ENCODE measurements around the gene SH3PXD2B.
"Not testable (repeated sequence)": the region's sequence is repeated elsewhere in the genome, so short reads cannot be mapped to it uniquely, and the experiment has no call there.

Gene SH3PXD2B

DNA sequence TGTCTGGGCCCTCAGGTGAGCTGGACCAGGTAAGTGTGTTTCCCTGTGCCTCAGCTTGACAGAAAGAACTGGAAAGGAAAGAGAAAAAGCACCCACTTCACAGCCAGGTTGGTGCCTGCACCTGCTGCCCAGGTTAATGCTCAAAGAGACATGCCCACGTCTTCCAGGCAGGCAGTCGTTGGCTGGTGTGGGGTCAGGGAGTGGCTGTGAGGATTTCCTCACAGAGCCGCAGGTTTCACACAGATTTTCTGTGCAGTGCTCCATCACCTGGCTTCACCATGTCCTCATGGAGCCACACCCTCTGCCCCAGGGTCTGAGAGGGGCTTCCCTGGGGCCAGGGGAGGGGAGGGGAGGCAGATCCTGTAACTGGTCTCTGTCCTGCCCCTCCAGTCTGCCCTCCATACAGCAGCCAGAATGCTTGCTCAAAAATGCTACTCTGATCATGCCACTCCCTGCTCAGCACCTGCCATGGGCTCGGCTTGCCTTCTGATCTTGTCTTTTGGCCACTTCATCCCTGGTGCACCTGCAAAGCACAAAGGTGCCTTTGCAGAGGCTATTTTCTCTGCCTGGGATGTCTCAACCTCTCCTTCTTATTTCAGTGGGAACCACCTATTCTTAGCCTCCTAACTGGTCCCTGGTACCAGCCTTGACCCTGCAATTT, 88.2 kb downstream of the SH3PXD2B start:
- no peak for DNase-seq (ENCODE audit: low read depth)

- no peak for DNase-seq (ENCODE audit: low read depth)
These were observed 89.6 kb downstream of the SH3PXD2B start for GRCh38 chr5:172364773-172365172.

DNA sequence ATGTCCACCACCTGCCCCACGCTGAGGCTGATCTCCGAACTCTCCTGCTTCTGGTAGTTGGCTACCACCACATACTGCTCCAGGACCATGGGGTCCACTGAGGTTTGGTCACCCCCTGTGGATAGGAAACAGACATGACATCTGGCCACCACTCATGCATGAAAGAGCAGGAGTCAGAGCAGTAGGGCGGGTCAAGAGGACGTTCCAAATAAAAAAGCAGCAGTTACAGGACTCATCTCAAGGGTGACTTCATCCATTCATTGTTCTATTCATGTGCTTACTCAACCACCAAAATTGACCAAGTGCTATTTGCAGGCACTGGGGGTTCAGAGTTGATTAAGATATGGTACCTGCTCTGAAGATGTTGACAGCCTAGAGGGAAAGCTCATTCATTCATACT, 91.6 kb downstream of the SH3PXD2B start:
- DNase-seq (ENCODE audit: low read depth) = no peak

- DNase-seq (ENCODE audit: low read depth) = peak; percentile 98
These were observed 92.6 kb downstream of the SH3PXD2B start for GRCh38 chr5:172361566-172362238.

- no peak for DNase-seq (ENCODE audit: low read depth)
These were observed 96.0 kb downstream of the SH3PXD2B start for GRCh38 chr5:172358345-172358744.

- DNase-seq (ENCODE audit: low read depth) = no peak
These were observed 97.8 kb downstream of the SH3PXD2B start for GRCh38 chr5:172356527-172356926.

GRCh38 chr5:172356047-172356446, 98.3 kb downstream of the SH3PXD2B start:
- DNase-seq (ENCODE audit: low read depth) = no peak

GRCh38 chr5:172353846-172354245, 100.5 kb downstream of the SH3PXD2B start:
- DNase-seq (ENCODE audit: low read depth) = no peak

DNA sequence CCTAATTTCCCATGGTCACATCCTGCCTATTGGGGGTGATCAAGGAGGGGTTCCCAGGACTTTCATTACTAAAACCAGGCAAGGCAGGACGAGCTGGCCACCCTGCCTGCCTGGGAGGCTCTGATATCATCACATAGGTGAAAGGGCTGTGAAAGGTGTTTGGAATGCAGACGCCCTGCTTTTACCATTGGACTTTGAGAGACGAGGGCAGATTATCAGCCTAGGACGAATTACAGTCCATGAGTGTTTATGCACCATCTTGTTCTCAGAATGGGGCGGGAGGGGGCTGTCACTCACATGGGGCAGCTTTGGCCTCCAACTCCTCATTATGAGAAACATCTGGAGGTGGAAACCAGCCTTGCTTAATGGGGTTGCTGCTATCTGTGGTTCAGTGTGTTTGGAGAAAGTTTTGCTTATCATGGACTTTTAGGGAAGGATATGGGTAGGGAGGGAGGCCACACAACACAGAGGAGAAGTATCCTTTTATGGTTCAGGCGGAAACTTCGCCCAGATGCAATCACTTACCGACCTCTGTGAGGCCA, 101.0 kb downstream of the SH3PXD2B start:
- DNase-seq (ENCODE audit: low read depth) = no peak

DNA sequence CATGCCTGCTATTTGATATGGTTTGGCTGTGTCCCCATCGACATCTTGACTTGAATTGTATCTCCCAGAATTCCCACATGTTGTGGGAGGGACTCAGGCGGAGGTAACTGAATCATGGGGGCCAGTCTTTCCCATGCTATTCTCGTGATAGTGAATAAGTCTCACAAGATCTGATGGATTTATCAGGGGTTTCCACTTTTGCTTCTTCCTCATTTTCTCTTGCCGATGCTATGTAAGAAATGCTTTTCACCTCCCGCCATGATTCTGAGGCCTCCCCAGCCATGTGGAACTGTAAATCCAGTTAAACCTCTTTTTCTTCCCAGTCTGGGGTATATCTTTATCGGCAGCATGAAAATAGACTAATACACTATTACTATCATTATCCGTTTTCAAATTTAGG, 101.8 kb downstream of the SH3PXD2B start:
- not testable (repeated sequence) for DNase-seq (ENCODE audit: low read depth)

- DNase-seq (ENCODE audit: low read depth) = no peak
These were observed 103.0 kb downstream of the SH3PXD2B start for GRCh38 chr5:172351240-172351778.

DNA sequence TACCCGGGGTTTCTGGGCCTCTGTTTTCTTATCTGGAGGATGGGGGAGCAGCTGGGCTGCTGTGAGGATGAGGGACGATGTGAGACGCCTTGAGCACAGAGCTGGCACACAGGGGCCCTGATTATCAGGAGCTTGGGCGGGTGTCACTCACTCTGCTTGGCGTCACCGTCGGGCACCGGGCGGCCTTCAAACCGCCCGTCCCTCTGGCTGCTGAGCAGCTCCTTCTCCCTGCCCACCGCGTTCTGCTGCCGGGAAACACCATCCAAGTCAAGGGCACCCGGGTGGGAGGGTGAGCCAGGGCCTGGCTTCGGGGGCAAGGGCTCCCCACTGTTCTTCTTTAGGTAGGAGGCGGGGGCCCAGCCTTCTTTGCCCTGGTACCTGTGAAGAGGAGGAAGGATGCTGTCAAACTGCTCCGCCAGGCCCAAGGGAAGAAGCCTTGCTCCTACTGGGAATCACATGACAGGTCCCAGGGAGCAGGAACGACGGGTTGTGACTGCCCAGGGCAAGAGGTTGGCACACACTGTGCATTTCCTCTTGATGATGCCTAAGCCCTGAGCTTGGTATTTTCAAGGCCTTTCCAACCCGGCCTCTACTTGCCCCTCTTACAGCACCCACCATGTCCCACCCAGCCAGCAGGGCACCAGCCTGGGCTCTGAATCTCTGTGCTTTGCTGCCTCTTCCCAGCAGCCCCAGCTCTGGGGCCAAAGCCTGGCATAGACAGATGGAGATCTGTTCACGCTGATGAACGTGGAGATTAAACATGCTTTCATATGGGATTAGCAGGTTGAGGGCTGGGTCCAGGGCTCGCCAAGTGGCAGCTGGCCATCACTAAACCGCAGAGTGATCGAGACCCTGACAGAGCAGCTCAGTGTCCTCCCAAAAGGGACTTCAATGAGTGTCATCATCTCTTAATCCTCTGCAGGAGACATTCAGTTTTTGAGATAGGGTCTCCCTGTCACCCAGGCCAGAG, 103.8 kb downstream of the SH3PXD2B start:
- DNase-seq (ENCODE audit: low read depth) = no peak

- not testable (repeated sequence) for DNase-seq (ENCODE audit: low read depth)
These were observed 105.6 kb downstream of the SH3PXD2B start for GRCh38 chr5:172348733-172349132.

GRCh38 chr5:172348084-172348483, 106.2 kb downstream of the SH3PXD2B start:
- DNase-seq (ENCODE audit: low read depth) = no peak

- no peak for DNase-seq (ENCODE audit: low read depth)
These were observed 106.8 kb downstream of the SH3PXD2B start for GRCh38 chr5:172347496-172348052.

DNA sequence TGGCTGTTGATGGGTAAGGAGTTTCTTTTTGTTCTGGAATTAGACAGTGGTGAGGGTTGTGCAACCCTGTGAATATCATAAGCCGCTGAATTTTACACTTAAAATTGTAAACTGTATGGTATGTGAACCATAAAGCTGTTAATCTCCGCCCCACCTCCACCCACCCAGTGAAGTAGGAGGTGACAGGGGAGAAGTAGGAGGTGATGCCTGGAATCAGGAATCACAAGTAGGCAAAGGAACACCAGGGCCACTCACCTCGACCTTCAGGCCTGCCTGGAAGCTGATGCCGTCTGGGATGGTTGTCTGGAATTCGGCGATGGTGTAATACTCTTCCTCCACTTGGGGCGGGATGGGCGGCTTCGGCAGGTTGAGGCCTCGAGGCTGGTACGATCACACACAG, 108.4 kb downstream of the SH3PXD2B start:
- DNase-seq (ENCODE audit: low read depth) = no peak

GRCh38 chr5:172344855-172345409, 109.4 kb downstream of the SH3PXD2B start:
- DNase-seq (ENCODE audit: low read depth) = no peak

- no peak for DNase-seq (ENCODE audit: low read depth)
These were observed 110.6 kb downstream of the SH3PXD2B start for GRCh38 chr5:172343741-172344140.

DNA sequence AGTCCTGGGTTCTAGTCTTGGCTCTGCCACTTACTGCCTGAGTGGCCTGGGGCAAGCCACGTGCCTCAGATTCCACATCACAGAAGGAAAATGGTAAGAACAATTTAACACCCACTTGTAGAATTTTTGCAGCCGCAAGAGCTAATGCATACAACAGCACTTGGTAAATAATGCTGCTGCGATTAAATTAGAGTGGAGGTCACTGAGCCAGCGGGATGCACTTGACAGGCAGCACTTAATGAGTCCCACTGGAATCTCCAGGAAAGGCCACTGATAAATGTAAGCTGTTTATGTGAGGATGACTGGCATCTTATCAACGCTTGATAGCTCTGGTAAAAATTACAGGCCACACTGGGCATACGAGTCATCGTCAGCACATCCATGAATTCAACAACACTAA, 111.4 kb downstream of the SH3PXD2B start:
- no peak for DNase-seq (ENCODE audit: low read depth)

GRCh38 chr5:172339264-172340180, 114.8 kb downstream of the SH3PXD2B start:
- no peak for DNase-seq (ENCODE audit: low read depth)

Data from stromal cell of bone marrow (primary cell).